Measurements from ENCODE around the gene SYT9. TPM values are rescaled to one million over a fixed set of nuclear protein-coding genes. Genes with fewer than 3 reads are reported as not detected.
A peak's percentile ranks its signal among the peaks of the same experiment; 100 is the strongest.

The SYT9 gene
- polyA plus RNA-seq, 3 donors = not detected

- H3K4me1 ChIP-seq (ENCODE audit: control insufficient read depth in 1 of 2, insufficient read depth in 2 of 2, low read length in 2 of 2) = peaks cover 39 to 42% of the 10 kb centered on the region in 2 donors
- WGBS (ENCODE audit: insufficient coverage) = 0% methylated on average over 3 of the region's 5 CpGs
- Mint-ChIP-seq H3K9me3 (peaks cover 0 to 2% (median 0%) of the 10 kb centered on the region in 7 donors), H3K4me1 (peaks cover 51% of the 10 kb centered on the region), H3K27me3 (ENCODE audit: low read depth in 3 of 3) (peaks cover 4 to 7% (median 7%) of the 10 kb centered on the region in 3 donors), H3K4me3 (peak overlapping the region in 1 of 2 donors; percentile 63), H3K27ac (peak overlapping the region; percentile 2 to 86 (median 59)), H3K36me3 (peaks cover 0 to 12% of the 10 kb centered on the region in 2 donors)
- no peaks in the 10 kb centered on the region for H4K20me1 ChIP-seq (ENCODE audit: insufficient read depth, low read length)
- no peak overlapping the region for H3K9ac ChIP-seq (ENCODE audit: insufficient read depth, low read length, poor library complexity, severe bottlenecking)
- H3K4me2 ChIP-seq (replicated peaks; ENCODE audit: extremely low read depth, low read length, poor library complexity, severe bottlenecking) = peak overlapping the region; percentile 30
- DNase-seq = peak; percentile 61 to 83 (median 78)
- H3K79me2 ChIP-seq (ENCODE audit: insufficient read depth, low read length) = no peaks in the 10 kb centered on the region
- intact Hi-C loops (cut with micrococcal nuclease) = no loop called here
- TF ChIP-seq CTCF (IDR thresholded peaks at IDR 0.05) = no peak
- H3K36me3 ChIP-seq (replicated peaks in 1 of 2; ENCODE audit: control insufficient read depth in 1 of 2, insufficient read depth in 2 of 2, low read length in 2 of 2) = no peaks in the 10 kb centered on the region
- peak overlapping the region in 1 of 2 donors; percentile 42 for H3K27ac ChIP-seq (ENCODE audit: low read depth in 1 of 2, low read length in 2 of 2)
- no peaks in the 10 kb centered on the region for H3K9me3 ChIP-seq (replicated peaks in 1 of 2; ENCODE audit: control insufficient read depth in 1 of 2, insufficient read depth in 1 of 2, low read length in 2 of 2)
- H2AFZ ChIP-seq (ENCODE audit: insufficient read depth, low read depth, low read length, poor library complexity, severe bottlenecking) = no peak overlapping the region
- H3K27me3 ChIP-seq (ENCODE audit: control insufficient read depth in 2 of 2, insufficient read depth in 2 of 2, low read length in 2 of 2) = no peaks in the 10 kb centered on the region
- H3K4me3 ChIP-seq (replicated peaks in 1 of 3; ENCODE audit: low read depth in 2 of 3, low read length in 3 of 3) = peak overlapping the region in 1 of 3 experiments; percentile 26
These were observed 185.0 kb downstream of the SYT9 start for GRCh38 chr11:7436657-7437056.

- intact Hi-C loops (cut with micrococcal nuclease) = no loop called here
- no peaks in the 10 kb centered on the region for H4K20me1 ChIP-seq (ENCODE audit: insufficient read depth, low read length)
These were observed 186.0 kb downstream of the SYT9 start for GRCh38 chr11:7437696-7438095.

More at GRCh38 chr11:7437696-7438095, 186.0 kb downstream of the SYT9 start:
- Mint-ChIP-seq H3K36me3 (peaks cover 0 to 12% of the 10 kb centered on the region in 2 donors), H3K4me3 (no peak overlapping the region), H3K27ac (no peak overlapping the region), H3K4me1 (peaks cover 51% of the 10 kb centered on the region), H3K27me3 (ENCODE audit: low read depth in 3 of 3) (peaks cover 3 to 7% (median 7%) of the 10 kb centered on the region in 3 donors), H3K9me3 (peaks cover 0 to 2% (median 0%) of the 10 kb centered on the region in 7 donors)
- Histone ChIP-seq H3K27ac (ENCODE audit: low read depth in 1 of 2, low read length in 2 of 2) (no peak overlapping the region), H3K36me3 (replicated peaks in 1 of 2; ENCODE audit: control insufficient read depth in 1 of 2, insufficient read depth in 2 of 2, low read length in 2 of 2) (no peaks in the 10 kb centered on the region), H2AFZ (ENCODE audit: insufficient read depth, low read depth, low read length, poor library complexity, severe bottlenecking) (no peak overlapping the region), H3K4me3 (replicated peaks in 1 of 3; ENCODE audit: low read depth in 2 of 3, low read length in 3 of 3) (no peak overlapping the region), H3K9me3 (replicated peaks in 1 of 2; ENCODE audit: control insufficient read depth in 1 of 2, insufficient read depth in 1 of 2, low read length in 2 of 2) (no peaks in the 10 kb centered on the region), H3K4me1 (ENCODE audit: control insufficient read depth in 1 of 2, insufficient read depth in 2 of 2, low read length in 2 of 2) (peaks cover 39 to 42% of the 10 kb centered on the region in 2 donors), H3K79me2 (ENCODE audit: insufficient read depth, low read length) (no peaks in the 10 kb centered on the region), H3K27me3 (ENCODE audit: control insufficient read depth in 2 of 2, insufficient read depth in 2 of 2, low read length in 2 of 2) (no peaks in the 10 kb centered on the region), H3K9ac (ENCODE audit: insufficient read depth, low read length, poor library complexity, severe bottlenecking) (no peak overlapping the region), H3K4me2 (replicated peaks; ENCODE audit: extremely low read depth, low read length, poor library complexity, severe bottlenecking) (no peak overlapping the region)
- no peak for TF ChIP-seq CTCF (IDR thresholded peaks at IDR 0.05)
- WGBS (ENCODE audit: insufficient coverage) = 75% methylated on average over 1 of the region's 3 CpGs
- no peak for DNase-seq
